GM12891 (cell line): ENCODE measurements around the gene CATSPERB.

Experiments used
- POLR2A ChIP-seq: IDR thresholded peaks from 2 replicates; pipeline ENCODE4 v1.6.1; 2011; ENCODE audit warnings: low read depth, low read length, control low read depth
- TAF1 ChIP-seq: IDR thresholded peaks from 2 replicates; pipeline ENCODE4 v1.6.1; 2011; ENCODE audit warnings: low read depth, low read length, control low read depth

DNA sequence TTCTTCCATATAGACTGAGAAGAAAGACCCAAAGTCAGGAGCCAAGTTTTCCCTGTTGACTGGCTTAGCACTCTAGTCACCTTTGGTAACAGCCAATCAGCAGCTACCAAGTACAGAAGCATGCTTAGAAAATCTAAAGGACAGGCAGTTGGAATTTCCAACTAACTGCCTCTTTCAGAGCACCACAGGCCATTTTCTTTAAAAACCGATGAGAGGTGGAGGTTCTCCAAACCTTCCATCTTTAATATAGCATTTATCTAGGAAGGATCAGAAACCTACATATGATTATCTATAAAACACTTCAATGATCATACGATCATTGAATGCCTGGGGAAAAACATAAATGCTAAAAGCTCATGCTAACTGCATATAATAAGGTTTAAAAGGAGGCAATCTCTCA, at the start of gene CATSPERB:
- TF ChIP-seq POLR2A = no peak
- no peak for TF ChIP-seq TAF1
